Activated T-cell treated with anti-CD3 and anti-CD28 coated beads, Interleukin-2, amount 50 U/mL, for 1 hour (primary cell): Measurements from ENCODE around the gene KRT79.

ENCODE experiments used
- DNase-seq: peaks from one replicate; pipeline ENCODE4 v3.0.0-alpha.2; 2020

The KRT79 gene

GRCh38 chr12:52817699-52818238 is 16.3 kb downstream of the KRT79 start:
- no peak for DNase-seq

GRCh38 chr12:52817003-52817698 is 17.0 kb downstream of the KRT79 start:
- no peak for DNase-seq

- no peak for DNase-seq
These were observed 18.2 kb downstream of the KRT79 start for GRCh38 chr12:52815676-52816588.

DNA sequence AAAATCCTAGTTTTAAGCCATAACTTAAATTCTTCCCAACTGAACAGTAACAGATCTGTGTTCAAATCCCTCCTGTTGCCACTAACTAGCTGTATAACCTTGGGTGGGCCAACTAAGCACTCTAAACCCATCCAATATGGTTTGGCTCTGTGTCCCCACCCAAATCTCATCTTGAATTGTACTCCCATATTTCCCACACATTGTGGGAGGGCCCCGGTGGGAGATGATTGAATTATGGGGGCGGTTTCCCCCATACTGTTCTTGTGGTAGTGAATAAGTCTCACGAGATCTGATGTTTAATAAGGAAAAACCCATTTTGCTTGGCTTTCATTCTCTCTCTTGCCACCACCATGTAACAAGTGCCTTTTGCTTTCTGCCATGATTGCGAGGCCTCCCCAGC is 18.9 kb downstream of the KRT79 start:
- no peak for DNase-seq

DNA sequence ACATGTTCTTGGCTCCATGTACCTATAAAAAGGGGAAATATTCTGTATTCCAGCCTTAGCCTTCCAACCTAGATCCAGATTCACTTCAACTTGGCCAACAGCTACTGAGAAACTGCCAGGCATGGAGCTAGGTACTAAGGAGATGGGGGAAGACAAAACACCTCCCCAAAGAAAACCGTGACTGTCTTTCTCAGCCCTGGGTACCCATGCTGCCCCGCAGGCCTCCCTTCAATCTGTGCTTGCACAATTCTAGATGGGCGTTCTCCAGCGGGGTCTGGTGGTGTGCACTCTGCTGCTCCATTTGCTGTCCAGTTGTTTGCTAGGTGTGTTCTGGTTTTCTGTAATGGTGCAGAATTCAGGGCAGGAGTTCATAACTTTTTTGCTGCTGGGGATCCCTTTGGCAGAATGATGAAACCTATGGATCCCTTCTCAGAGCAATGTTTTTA is 19.4 kb downstream of the KRT79 start:
- no peak for DNase-seq

GRCh38 chr12:52813885-52814709 is 20.0 kb downstream of the KRT79 start, which contains the start of gene KRT4:
KRT4 (minus strand) TSS chr12:52814116; CDS start chr12:52814058, 58 bp downstream.
- DNase-seq = no peak

DNA sequence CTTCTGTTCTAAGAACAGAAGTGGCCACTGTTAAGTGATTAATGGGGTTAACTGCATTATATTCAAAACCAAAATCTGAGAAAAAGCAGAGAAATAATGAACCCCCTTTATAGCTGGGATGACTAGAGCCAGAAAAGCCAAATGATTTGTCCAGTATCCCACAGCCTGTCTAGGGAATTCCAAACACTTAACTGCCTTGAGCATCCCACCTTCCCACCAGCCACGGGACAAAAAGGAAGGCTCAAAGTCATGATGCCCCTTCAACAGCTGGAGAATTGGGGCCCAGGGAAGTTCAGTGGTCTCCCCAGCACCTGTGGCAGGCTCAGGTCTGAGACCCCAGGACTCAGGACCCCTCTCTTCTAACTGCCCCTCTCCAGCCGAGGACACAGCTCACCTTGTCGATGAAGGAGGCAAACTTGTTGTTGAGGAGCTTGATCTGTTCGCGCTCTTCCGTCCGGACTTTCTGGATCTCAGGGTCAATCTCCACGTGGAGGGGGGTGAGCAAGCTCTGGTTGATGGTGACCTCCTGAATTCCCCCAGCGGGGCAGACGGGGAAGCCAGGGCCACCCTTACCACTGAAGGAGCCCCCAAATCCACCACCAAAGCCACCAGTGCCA is 20.8 kb downstream of the KRT79 start:
- DNase-seq = no peak

DNA sequence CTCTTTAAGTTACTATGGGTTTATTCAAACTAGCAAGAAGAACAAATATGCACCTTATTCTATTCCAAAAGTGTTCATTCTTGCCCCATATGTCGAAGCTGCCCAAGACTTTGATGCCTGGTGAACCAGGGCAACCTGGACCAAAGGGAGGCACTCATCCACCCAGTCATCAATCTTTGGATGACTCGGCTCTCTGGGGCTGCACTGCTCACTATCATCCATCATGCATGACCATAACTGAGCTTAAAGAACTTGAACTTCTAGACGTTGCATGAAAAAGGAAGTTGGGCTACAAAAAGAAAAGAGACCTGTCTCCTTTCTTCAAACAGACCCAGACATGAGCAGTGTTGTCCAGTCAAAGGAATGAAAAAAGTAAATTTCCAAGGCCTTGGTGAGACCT is 21.4 kb downstream of the KRT79 start:
- DNase-seq = no peak

DNA sequence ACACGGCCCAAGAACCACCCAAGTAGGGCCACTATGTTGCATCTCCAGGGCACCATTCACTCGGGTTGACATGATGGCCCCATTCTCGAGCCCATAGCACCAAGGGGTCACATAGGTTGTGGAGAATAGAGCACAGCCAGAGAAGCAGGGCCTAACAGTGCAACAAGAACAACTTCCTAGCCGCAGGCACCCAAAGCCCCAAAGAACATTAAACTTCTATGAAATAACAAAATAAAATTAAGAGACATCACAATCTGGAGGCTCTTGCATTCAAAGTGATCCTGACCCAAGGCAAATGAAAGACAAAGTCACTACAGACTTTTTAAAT is 22.1 kb downstream of the KRT79 start:
- DNase-seq = no peak

GRCh38 chr12:52811191-52812072 is 22.7 kb downstream of the KRT79 start:
- no peak for DNase-seq

DNA sequence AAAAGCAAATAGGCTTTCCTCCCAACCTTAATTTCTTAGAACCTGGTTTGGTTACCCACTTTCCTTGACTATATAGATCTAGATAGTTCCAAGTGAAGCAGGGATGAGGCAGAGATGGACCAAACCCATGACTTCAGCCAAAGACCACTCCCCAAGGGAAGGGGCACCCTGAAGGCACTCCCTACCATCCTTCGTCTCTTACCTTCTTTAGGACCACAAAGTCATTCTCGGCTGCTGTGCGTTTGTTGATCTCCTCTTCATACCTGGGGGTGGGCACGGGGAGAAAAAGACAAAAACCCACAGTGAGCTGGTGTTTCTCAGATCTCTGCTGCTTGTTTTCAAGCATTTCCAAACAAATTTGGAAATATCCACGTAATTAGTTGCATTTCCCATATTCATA is 23.6 kb downstream of the KRT79 start:
- DNase-seq = no peak

GRCh38 chr12:52809166-52809565 is 24.9 kb downstream of the KRT79 start:
- no peak for DNase-seq

- DNase-seq = no peak
These were observed 25.4 kb downstream of the KRT79 start for GRCh38 chr12:52808573-52809160.

DNA sequence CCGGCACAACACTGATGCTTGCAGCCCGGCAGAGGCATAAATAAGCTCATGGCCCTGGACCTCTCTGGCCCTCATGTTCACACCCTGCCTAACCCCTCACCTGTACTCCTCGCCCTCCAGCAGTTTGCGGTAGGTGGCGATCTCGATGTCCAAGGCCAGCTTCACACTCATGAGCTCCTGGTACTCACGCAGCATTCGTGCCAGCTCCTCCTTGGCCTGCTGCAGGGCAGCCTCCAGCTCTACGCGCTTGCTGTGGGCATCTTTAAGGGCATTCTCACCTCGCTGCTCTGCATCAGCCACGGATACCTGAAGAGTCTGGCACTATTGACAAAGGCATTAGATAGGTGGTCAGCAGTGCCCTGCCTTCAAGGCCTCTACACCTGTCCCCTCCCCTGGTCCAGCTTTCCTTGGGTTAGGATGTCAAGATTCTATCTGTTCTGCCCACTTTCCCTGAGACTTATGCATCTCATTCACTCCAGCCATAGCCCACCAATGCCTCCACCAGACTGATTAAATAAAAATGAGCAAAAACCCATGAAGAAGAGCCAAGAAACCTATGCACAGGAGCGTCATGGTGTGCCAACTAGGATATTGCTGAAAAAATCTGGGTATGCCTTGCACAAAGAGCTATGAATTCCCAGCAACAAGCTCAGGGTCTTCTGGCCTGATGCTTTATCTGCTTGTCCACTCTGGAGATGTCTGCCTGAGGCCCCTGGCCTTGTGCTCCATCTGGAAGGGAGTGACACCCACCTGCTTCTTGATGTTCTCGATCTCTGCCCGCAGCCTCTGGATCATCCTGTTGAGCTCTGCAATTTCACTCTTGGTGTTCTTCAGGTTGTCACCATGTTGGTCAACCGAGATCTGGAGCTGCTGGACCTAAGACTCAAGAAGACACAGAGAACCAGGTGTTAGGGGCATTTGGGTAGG is 26.3 kb downstream of the KRT79 start:
- DNase-seq = no peak

DNA sequence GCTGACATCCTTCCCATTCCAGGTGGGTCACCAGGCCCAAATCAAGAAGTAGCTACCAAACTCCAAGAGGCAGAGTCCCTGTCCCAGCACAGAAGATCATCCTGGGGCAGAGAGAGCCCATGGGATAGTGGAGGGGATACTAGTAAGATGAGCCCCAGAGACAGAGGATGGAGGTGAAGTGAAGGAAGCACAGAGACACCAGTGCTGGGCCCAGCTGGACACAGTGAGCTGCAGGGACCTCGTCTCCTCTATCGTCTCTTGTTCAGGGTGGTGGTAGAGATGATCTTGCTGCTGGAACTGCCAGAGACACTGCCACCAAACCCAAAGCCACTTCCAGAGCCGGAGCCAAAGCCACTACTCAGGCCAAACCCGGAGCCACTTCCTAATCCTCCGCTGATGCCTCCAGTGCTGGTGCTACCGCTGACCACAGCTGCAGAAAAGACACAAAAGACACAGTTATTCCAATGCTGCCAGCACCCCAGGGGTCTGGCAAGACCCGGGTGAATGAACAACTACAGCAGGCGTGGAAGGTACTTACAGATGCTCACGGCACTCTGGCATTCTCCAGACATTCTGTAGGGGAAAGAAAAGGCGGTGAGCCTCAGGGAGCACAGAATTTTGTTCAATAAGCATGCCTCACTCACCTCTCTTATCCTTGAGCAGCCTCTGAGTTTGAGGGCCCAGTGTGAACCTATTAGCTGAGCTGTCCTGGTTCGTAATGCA is 27.1 kb downstream of the KRT79 start:
- DNase-seq = no peak

DNA sequence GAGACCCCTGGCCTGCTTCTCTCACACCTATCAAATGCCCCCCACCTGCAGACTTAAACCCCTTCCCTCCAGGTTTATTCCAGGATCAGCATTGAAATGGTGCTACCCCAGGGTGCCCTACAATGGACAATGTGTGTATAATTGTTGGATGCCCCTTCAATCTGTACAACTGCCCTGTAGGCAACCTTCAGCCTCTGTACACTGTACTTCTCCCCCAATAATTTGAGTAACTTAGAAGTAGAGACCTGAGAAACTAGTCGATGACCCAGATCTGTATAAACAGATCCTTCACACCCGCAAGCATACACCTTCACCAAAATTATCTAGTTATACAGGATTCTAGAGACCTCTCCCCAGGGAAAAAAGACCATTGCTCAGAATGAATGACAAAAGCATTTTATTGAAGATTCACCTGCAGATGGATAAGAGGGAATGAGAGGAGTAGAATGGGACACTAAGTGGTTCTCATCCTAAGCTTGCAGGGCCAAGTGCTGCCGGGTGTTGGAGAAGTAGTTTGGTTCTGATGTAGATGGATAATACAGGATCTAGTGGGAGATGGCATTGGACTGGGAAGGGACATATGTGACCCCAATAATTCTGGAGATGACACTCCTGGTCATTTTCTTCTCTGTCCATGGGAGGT is 27.8 kb downstream of the KRT79 start:
- no peak for DNase-seq

GRCh38 chr12:52805739-52806138 is 28.4 kb downstream of the KRT79 start:
- DNase-seq = no peak

- no peak for DNase-seq
These were observed 29.1 kb downstream of the KRT79 start for GRCh38 chr12:52805000-52805399.

DNA sequence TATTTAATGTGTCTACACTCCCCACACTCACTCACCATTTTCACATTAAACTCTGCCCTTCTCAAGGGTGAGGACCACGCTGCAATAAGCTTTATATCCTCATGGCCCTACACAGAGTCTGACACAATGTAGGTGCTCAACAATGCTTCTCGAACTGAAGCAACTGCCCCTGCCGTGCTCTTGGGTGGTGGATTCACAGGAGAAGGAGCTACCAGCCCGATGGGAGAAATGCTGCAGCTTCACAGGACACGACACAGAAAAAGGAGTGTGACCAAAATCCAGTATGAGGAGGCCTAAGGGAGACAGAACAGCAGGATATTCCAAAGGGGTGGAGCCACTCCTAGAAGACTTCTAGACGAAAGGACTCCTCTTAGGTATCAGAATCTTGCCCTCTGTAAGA is 31.7 kb downstream of the KRT79 start:
- no peak for DNase-seq
